GM19035 (cell line): ENCODE results near the gene ANTXR1.

Experiments used
- ATAC-seq: cut with Tn5 transposase; IDR thresholded peaks from one replicate; pipeline ENCODE4 v1.9.1; 2021; ENCODE audit not compliant: unreplicated experiment

The ANTXR1 gene

DNA sequence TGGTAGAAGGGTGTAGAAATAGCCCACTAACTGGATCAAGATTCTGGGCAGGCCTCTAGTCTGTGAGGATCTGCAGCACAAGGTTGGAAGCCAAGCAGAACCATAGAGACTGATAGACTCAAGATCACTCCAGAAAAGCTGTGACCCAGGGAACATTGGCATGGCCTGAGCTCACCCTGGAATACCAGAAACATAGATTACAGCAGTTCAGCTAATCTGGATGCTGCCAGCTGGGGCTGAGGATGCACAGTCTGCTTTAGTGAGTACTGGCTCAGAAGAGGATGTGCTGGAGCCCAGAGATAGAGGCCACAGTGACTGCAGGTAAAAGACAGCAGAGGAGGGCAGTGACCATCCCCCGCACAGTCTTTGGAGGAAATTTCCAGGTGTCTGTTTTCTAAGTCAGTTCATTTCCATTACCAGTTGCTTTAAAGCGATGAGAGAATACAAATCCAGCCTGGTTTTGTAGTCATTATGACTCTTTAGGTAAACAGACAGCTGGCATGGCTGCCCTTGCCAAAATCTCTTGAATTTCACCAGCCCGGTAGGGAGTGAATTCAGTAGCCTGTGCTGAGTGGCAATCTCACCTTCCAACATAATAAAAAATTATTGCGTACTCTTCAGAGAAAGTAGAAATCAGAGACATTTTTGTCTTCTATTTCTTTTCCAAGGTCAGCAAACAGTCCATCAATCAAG is 119.2 kb downstream of the ANTXR1 start:
- no peak for ATAC-seq

DNA sequence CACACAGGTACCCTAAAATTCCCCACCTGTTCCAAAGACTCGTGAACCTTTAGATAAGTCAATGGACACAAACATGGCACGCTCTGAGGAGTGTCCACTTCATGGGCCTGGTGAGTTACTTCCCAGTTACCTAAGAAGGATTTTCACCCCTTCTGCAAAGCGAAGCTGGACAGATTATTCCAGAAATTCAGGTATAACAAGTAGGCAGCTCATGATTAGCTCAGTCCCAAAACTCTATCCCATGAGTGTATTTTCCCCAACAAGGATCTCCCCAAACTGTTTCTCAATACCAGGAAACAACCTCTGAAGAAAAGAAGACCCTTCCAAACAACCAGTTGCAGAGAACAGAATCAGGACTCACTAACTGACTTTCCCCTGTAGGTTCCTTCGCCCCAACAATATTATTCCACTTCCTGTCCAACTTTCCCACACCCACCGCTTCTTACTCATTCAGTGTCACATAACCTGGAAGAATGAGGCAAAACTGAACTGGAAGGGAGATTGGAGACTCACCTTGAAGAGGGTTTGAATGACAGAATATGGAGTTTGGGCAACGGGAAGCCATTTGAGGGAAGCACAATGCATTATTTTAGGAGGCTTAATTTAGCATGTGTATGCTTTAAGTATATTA is 120.1 kb downstream of the ANTXR1 start:
- ATAC-seq, result no peak

DNA sequence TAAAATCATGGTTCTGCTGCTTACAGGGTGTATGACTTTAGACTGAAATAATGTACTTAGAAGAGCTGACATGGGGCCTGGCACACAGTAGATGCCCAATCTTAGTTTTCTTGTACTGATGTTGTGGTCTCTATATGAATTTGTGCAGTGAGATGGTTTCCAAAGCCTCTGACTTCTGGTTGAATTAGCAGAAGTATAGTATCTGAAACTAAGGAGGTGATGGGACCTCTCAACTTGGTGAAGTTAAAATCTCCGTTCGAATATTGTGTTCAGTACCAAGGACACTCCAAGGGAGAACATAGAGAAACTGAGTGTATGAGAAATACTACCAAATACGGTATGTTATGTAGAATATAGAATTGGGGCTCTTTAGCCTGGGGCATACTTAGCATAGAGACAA is 120.9 kb downstream of the ANTXR1 start:
- ATAC-seq, result no peak

DNA sequence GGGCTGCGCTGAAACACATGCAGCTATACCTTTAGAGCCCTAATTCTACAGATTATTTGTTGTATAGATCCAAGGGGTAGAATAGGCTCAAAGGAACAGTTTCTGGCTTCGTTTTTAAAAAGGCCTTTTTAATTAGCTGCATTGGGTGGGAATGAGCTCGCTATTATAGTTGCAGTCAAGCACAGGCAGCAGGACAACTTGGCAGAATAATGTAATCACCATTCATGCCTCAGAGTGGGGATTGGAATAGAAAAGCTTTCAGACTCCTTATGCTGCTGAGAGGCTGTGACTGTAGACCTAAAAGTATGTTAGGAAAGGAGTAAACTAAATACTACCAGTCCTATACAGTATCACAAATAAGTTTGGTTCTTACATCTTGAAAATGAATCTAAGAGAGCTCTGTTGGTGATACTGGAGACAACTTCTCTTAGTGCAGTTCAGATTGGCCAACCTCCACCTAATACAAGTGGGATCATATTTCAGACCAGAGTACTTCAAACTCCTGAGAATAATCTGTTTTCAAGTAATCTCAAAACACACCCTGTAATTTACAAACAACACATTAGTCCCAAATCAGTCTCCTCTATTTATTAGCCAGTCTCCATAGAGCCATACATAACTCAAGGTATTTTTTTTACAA is 121.4 kb downstream of the ANTXR1 start:
- no peak for ATAC-seq

DNA sequence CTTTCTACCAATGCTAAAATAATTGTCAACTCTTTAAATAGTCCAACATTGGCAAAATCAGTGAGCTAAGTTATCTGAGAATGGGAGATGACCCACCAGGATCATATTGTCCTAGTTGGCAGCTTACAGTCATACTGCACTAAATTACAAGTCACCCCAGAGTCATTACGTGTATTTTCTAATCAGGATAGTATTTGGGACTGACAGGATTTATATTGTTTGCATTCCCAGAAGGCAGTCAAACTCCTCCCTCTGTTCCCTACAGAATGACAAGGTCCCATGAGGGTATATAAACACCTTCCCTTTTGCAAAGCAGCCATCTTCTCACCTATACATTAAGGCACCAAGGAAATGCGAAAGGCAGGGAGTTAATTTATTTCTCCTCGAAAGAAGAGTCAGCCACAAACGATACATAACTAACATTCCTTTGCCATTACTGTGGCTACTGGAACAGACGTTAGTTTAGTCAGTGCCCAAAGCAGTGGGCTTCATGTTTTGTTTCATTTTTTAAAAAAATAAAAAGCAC is 125.3 kb downstream of the ANTXR1 start:
- ATAC-seq, result no peak

DNA sequence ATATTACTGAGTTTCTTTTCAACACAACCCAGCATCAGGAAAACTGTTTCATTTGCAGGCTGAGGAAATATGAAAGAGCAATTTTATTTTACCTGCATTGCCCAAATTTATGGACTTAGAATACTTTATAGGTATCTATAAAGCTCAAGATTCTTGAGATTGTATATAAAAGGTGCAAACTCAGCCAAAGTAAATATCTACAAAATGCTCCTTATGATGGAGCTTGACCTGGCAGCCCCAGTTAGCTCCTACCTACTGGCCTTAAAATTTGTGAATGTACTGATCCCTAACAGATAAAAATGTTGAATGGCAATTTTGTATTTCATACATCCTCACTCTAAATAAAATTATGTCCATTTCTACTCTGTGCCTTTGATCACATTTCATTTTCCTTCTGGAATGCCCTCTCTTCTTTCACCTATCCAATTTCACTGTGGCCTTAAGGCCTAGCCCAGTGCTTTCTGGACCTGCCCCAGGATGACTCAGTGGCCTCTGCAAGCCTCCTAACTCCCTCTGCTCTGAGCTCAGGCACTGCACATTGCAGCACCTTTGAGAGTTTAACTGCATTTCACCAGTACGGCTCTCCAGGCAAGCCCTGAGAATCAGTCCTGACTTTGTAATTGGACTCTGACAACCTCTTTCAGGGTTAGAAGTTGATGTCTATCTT is 125.9 kb downstream of the ANTXR1 start:
- ATAC-seq, result no peak

DNA sequence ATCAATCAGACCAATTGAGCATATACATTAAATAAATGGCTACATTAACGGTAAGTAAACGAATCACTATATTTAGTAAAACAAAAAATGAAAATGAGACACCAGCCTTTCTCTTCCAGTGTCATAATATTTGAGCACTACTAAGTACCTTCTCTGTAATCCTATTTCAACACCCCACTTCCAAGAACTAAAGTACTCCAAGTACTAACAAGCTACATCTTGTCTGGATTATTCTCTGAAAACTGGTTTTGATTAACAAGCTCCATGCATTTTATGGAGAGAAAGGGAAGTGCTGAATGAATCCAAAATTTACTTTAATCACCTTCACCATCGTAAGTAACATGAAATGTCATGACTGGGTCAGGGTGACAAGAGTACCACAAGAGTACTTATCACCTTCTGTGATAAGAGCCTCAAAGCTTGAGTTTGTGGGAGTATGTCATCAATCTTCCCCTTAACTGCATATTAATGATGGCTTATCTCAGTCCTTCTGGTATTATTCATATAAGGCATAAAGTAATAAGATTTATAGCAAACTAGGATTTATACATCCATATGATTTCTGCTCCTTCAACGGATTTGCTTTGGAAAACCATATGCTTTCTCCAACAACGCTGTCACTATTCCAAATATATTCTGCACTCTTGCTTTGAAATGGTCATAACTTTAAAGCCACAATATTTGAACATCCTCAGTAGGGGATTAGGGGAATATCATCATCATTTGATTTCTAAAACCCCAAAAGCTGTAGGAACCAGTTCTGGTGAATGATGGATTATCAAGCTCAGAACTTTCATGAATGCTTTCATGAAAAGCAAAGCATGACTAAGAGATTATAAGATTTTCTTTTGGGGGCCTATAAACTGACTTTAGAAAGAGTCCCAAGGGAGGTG is 127.0 kb downstream of the ANTXR1 start:
- no peak for ATAC-seq

DNA sequence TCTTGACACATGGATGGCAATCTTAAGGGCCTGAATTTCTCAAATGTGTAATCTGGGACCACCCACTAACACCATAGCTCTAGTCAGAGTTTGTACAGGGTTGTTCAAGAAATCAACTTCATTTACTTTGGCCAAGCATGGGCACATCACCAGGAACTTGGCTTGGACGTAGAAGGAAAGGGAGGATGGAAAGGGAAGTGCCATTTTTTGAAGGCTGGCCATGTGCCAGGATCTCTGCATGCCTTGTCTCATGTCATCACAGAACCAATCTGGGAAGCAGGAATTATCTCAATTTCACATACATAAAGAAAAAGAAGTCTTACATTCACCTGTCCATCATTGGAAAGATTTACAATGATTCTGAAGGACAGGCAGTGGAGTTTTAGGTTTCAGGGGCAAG is 128.1 kb downstream of the ANTXR1 start:
- no peak for ATAC-seq

DNA sequence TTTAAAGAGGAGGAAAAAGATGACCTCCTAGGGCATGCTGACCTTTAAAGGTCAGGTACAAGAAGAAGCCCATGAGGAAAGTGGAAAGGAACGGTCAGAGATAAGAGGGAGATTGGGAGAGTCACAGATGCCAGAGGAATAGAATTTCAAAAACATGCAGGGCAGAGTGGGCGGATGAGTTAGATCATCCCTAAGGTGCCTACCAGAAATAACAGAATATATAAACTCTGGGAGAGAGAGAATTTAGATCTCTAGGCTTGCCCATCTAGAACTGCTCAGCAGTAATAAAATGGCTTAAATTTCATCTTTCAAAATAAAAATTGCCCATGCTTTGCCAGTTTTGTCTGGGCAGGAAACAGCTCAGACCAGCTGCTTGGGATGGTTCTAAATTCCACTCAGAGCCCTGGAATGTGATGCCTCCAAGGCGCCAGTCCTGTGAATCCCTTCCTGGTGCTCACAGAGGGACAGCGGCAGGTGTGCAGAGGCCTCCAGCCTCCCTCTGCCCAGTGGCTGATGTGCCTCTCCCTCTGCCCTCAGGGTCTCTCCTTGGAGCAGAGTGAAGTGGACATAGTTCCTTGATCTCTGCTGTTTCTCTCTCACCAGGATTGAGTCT is 130.9 kb downstream of the ANTXR1 start:
- no peak for ATAC-seq

DNA sequence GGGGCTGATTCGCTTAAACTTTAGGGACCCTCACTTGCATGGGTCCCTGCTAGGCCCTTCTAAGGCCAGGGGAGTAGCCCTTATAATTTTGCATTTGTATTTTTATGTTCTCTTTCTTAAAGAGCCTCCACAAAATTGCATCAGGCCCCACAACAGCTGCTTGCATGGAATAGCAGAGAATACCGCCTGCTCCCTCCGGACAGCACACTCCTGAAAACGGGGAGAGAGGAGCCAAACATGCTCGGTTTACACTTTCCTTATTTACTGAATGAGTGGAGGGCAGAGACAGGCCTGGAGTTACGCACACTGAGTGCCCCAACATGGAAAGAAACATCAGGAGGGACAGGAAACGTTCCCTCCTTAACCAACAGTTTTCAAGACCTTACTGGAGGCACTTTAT is 132.2 kb downstream of the ANTXR1 start:
- ATAC-seq, result no peak

DNA sequence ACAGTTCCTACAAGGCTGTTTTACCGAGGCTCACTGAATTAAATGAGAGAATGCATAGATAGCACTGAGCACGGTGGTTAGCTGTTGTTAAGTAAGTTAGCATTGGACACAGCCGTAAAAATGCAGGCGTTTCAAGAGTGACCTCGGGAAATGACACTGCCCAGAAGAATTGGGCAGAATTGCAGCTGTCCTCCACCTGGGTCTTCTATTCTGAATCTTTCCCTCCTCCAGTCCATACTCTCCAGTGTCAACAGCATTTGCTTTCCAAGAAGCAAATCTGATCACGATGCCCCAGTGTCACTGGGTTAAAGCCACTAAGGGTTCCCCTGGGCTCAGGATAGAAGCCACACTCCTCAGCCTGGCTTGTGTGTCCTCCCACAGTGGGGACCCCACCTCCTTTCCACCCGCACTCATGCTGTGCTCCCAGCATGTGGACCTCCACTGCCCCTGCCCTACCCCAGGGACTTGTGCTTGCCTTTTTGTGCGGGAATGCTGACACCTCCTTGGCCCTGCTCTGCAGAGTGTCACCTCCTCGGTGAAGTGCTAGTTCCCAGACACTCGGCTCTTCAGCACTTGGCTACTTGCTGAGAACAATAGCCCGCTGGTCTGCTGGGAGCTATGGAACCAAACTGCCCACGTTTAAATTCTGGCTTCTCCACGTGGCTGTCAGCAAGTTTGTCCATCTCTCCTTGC is 135.0 kb downstream of the ANTXR1 start:
- no peak for ATAC-seq

DNA sequence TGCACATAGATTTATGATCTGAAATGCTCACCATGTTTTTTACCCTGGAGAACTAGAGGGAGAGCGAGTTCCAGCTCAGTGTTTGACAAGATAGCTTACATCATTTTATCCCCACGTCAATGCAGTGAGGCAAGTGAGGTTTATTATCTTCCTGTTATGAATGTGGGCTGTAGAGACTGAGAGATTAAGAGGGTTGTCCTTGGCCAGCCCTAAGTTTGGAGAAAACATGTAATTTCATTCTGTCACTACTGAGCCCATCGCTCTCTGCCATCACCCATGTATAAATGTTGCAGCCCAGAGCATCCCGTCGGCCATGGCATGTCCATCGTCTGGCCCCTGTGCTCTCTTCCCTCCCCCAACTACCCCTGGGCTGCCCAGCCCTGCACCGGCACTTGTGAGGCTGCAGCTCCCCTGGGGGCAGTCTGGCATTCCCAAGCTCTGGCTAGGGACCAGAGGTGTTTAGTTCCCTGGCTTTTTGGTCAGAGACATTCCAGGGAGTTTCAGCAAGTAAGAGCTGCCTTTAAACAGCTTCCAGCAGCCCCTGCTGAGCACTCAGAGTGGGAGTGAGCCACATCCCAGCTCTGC is 136.7 kb downstream of the ANTXR1 start:
- ATAC-seq, result no peak

DNA sequence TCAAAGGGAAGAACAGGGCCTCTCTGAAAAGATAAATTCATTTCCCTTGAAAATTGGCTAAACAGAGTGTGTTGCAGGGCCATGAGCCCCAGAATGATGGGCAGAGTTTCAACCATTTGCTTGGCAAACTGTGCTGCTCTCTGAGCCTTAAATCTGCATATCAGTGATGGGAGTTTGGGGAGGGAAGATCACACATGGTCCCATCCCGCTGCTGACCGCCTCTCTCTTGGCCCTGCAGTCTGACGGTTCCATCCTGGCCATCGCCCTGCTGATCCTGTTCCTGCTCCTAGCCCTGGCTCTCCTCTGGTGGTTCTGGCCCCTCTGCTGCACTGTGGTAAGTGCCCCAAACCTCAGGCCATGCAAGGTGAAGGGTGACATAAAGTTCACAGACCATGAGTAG is 139.0 kb downstream of the ANTXR1 start:
- ATAC-seq, result no peak

DNA sequence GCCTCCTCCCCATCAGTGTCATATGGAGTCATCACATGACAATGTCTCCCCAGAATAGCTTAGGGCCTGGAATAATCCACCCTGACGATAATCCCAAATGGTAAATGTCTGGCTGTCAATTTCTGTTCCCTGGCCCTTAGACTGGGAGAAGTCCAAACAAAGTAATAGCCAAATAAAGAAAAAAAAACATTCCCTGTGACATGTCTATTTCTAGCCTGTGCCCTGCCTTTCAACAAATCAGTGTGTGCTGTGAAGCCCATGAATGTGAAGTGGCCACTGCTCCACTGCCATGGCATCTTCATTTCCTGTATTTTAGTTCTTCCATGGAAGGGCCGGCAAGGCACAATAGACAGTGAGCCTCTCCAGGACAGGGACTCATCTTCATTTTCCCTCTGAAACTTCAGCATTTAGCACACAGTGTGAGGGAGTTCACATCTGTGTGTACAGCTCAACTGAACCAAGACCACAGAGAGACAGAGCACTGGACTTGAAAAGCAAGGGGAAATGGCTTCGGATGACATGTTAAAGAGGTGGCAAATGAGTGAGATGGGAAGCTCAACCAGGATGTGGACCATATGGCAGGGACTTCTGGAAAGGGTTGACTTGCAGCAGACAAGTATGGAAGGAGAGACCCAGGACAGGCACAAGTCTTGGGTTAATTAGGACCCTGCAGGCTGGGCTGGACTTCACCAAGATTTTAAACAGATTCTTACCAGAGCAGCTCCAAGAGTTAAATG is 140.0 kb downstream of the ANTXR1 start:
- ATAC-seq, result no peak

DNA sequence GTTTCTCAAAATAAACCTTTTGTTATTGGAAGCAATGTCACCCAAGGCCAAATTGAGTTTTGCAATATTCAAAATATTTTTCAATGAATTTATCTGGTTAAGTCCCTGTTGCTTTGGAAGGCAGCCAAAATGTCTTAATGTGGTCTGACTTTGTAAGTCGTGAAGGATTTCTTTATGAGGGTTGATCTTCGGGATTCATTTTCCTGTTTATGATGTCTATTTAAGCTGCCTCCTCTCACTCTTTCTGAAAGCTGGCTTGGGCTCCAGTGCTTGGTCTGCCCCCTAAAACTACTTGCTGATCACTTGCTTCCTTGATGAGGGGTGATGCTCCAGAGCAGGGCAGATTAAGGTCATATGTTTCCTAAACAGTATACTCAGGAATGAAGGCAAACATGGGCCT is 141.1 kb downstream of the ANTXR1 start:
- ATAC-seq, result no peak

DNA sequence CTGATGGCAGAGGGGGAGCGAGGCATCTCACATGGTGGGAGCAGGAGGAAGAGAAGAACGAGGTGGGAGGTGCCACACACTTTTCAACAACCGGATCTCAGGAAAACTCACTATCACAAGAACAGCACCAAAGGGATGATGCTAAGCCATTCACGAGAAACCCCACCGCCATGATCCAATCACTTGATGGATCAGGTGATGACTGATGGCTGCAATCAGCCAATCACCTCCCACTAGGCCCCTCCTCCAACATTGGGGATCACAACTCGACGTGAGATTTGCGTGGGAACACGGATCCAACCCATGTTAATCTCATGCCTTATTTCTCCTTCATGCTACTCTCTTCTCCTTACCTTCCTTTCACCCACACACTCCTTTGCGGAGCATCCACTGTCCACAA is 143.6 kb downstream of the ANTXR1 start:
- no peak for ATAC-seq

DNA sequence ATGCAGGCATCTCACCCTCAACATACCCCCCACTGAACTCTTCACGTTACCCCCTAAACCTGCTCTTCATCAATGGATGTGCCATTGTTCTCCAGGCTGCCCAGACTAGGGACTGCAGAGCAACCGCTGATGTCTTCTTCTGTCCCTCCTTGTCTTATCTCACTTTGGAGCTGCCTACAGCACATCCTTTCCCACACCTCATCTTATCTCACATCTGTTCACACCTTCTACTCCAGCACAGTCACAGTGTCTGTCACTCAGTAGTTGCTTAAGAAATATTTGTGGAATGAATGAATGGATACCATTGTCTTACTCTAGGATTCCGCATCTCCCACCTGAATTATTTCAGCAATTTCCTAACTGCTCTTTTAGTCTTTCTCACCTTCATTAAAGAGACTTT is 144.5 kb downstream of the ANTXR1 start:
- no peak for ATAC-seq

DNA sequence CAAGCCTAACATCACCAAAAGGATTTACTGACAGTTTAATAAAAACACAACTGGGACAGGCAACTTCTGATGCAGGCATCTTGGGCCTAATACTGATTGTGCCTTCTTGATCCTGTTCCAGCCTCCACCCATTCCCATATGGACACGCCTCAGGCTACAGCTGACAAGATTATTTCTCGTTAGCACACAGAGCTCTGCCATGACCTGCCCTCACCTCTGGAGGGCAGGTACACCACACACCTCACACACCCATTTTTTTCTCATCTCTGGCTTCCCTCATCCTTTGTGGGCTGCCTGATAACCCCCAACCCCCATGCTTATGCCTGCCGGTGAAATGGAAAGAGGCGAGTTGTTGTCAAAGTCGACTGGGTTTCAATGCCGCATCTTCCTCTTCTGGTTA is 147.0 kb downstream of the ANTXR1 start:
- no peak for ATAC-seq

DNA sequence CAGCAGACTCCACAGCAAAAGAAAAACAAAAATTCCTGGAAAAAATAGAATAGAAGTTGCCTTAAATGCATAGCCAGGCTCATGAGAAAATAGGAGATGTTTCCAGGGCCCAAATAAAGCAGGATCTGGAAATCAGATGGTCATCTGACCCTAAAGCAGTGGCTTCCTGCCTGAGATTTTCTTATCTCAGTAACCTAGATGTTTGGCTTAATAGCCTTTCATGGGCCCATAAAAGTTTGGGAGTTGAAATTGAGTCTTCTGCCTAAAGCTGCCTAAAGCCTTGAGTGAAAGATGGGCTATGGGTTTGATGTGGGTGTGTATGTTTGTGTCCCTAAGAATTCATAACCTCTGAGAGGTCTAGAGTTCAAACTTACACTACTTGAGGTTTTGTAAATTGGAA is 149.1 kb downstream of the ANTXR1 start:
- ATAC-seq, result no peak
